Pancreas (tissue), 10 donors: ENCODE measurements around the gene ZFHX2. TPM values are rescaled to one million over a fixed set of nuclear protein-coding genes. Genes with fewer than 3 reads are reported as not detected.
"Not testable (repeated sequence)": the region's sequence is repeated elsewhere in the genome, so short reads cannot be mapped to it uniquely, and the experiment has no call there.

Experiments
- ATAC-seq, 4 donors: fragments of 200-7000 bp; cut with Tn5 transposase; one replicate each; pipeline versions ENCODE4 v1.8.0 to v1.9.1; 2020; ENCODE audit warnings: mild to moderate bottlenecking in 4 of 4, moderate library complexity in 4 of 4
- DNase-seq, 6 donors: peaks; one replicate each; pipeline ENCODE4 v3.0.0-alpha.2; 2020
- FAIRE-seq: peaks from 2 replicates; lab custom pipeline; 2012; peaks lifted over from hg19 to GRCh38; lab: Jason Lieb, UNC
- H3K27ac ChIP-seq, 4 donors: fragments of 200-600 bp; sonication (generic); 1 replicate in 3 of 4; 2 replicates in 1 of 4; pipeline versions ENCODE4 v1.5.0 to v1.8.0; 2020
- H3K27me3 ChIP-seq, 4 donors: fragments of 200-600 bp; one replicate each; pipeline ENCODE4 v1.8.0; 2021
- H3K36me3 ChIP-seq, 3 donors: fragments of 200-600 bp; sonication (generic) in 1 of 3; one replicate each; pipeline versions ENCODE4 v1.5.0 to v1.8.0; 2020 to 2021
- H3K4me1 ChIP-seq, 3 donors: fragments of 200-600 bp; one replicate each; pipeline ENCODE4 v1.8.0; 2021
- H3K4me3 ChIP-seq, 4 donors: fragments of 200-600 bp; sonication (generic) in 2 of 4; one replicate each; pipeline versions ENCODE4 v1.5.0 to v1.8.0; 2020 to 2021
- H3K9me3 ChIP-seq, 4 donors: fragments of 200-600 bp; one replicate each; pipeline ENCODE4 v1.8.0; 2021
- CTCF ChIP-seq, 4 donors: fragments of 200-600 bp; sonication (generic) in 3 of 4; IDR thresholded peaks; one replicate each; pipeline versions ENCODE4 v1.5.0 to v1.8.0; 2021; ENCODE audit warnings: antibody characterized with exemption in 4 of 4
- WGBS, 2 donors: extraction: QIAGEN DNeasy Blood & Tissue Kit; methylation state at CpG; one replicate each; pipeline ENCODE4 v1.1.7; 2013; 5-methylcytosine and 5-hydroxymethylcytosine counted together
- intact Hi-C, 3 donors: fragments of 100-400 bp; cut with DNase I; formaldehyde crosslinking; loops; one replicate each; pipeline versions ENCODE4 v1.11.1 to v1.14.2; 2022
- polyA plus RNA-seq, 2 donors: library from polyadenylated mRNA; stranded (reverse); fragments of 200-250 nt; gene quantifications; one replicate each; pipeline ENCODE4 v1.2.3, GENCODE V29; 2013
- total RNA-seq, 6 donors: library from RNA; stranded (reverse); fragmentation: NEBNext Ultra II Directional in 4 of 6; extraction: Animal tissue kit (Norgen Biotek cat#: 25700) in 4 of 6; gene quantifications; one replicate each; pipeline versions ENCODE4 v1.2.1 to v1.2.4, GENCODE V29; 2021 to 2023
- donor health status: healthy with polysubstance abuse.
- donor health status: DM: no; HTN: no; CAD: no; lungs with moderate emphysema.
- donor health status: DM: no; HTN: no; CAD: no.
- donor health status: control.
- donor health status: control.
- donor health status: Bipolar disorder and iron deficiency.
- donor health status: DM: yes; HTN: yes; CAD: no.
- donor health status: DM: no; HTN: no; CAD: no.
- donor health status: DM: no; HTN: no; CAD: no.
- donor health status: DM: yes; HTN: yes; CAD: no.

Gene ZFHX2
- total RNA-seq, result 1 to 10 TPM in 3 of 6 donors, under 1 TPM in 3; 0.63 to 3.8 (median 1.0) TPM
- polyA plus RNA-seq, result 1 to 10 TPM; 1.7 to 3.0 TPM

DNA sequence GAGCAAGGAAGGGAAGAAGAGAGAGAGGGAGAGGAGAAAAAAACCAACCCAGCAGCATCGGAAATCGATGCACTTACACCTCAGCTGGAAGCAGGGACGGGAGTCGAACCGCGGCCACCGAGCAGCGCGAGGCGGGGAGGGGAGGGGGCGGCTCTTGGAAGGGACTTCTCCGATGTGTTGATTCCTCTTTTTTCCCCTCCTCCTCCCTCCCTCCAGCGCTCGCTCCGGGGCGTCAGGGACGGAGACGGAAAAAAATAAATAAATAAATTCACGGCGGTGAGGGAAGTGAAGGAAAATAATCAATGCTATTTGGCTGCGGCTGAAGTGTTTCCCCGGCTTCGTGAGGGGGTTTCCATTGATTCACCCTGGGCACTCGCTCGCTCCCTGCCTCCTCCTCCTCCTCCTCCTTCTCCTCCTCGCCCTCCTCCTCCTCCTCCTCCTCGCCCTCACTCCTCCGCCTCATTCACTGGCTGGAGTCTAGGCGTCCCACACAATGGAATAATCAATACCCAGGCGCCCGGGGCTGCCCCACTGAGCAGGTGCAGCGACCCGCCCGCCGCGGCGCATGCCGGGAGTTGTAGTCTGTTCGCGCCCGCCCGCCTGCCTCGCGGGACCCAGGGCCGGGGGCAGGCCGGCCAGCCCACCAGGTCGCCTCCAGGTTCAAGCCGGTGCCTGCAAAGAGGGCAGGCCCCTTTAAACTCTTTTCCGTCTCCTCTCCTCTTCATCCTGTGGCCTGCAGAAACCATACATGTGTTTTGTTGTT, at the start of gene ZFHX2:
Gene ZFHX2, minus strand, starts transcription at position 500 of the 763 bp plus-strand sequence. CDS start 16,440 bp downstream, outside the sequence.
- Histone ChIP-seq H3K4me1 (peaks cover 0 to 3% (median 0%) of the 10 kb centered on the region in 3 donors), H3K9me3 (no peaks in the 10 kb centered on the region), H3K36me3 (no peaks in the 10 kb centered on the region), H3K27me3 (no peaks in the 10 kb centered on the region), H3K27ac (peak within 1 kb of the TSS in 2 of 4 donors; percentile 66 to 75), H3K4me3 (peak within 1 kb of the TSS; percentile 40 to 75 (median 52))
- FAIRE-seq (no peak), ATAC-seq (peak; percentile 83 to 87 (median 83)), DNase-seq (peak; percentile 83 to 95 (median 92))
- WGBS, 2 donors, result 0 to 1% methylated on average over 44 to 47 of the region's 49 CpGs
- intact Hi-C loops, result no loop called here
- TF ChIP-seq CTCF (IDR thresholded peaks at IDR 0.05), result no peak

DNA sequence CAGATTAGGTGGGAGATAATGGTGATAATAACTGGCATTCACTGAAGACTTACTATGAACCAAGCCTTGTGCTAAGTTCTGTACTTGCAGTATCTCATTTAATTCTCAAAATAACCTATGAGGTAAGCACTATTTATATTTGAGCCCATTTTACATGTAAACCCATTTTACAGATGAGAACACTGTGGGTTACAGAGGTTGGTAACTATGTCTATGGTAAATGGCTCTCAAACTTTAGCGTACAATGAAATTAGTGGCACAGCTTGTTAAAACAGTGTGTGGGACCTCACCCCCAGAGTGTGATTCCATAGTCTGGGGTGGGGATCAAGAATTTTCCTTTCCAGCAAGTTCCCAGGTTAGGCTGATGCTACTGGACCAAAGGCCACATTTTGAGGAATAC, 49.2 kb upstream of the ZFHX2 start:
- ATAC-seq (no peak), DNase-seq (no peak), FAIRE-seq (no peak)
- TF ChIP-seq CTCF (IDR thresholded peaks at IDR 0.05), result no peak
- no peaks in the 10 kb centered on the region for H3K9me3 ChIP-seq
- H3K4me3 ChIP-seq, result no peak overlapping the region
- no peaks in the 10 kb centered on the region for H3K36me3 ChIP-seq
- H3K4me1 ChIP-seq, result peaks cover 0 to 8% (median 0%) of the 10 kb centered on the region in 3 donors
- intact Hi-C loops, result no loop called here
- WGBS, 2 donors, result 97 to 98% methylated on average over 1 of the region's 1 CpG
- H3K27me3 ChIP-seq, result no peaks in the 10 kb centered on the region
- no peak overlapping the region for H3K27ac ChIP-seq

DNA sequence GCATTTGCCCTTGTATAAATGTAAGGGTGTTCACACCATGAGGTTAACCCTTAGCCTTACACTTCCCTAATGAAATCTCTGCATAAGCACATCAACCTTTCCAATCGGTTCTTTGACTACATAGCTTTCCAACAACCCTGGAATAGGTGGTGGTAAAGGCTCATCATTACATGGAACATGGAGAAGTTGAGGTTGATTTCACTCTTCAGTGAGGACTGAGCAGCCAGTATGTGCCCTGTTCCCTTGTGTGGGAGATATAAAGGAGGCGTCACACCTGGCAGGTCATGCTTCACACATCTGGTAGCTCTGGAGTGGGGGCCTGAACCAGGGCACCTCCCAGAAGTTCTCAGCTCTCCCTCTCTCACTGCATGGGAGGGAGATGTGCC, 48.8 kb upstream of the ZFHX2 start:
- no peak overlapping the region for H3K27ac ChIP-seq
- DNase-seq (no peak), ATAC-seq (no peak), FAIRE-seq (no peak)
- peaks cover 0 to 8% (median 0%) of the 10 kb centered on the region in 3 donors for H3K4me1 ChIP-seq
- H3K9me3 ChIP-seq, result no peaks in the 10 kb centered on the region
- no peak overlapping the region for H3K4me3 ChIP-seq
- 47 to 97% methylated on average over 2 of the region's 2 CpGs for WGBS, 2 donors
- TF ChIP-seq CTCF (IDR thresholded peaks at IDR 0.05), result no peak
- no peaks in the 10 kb centered on the region for H3K36me3 ChIP-seq
- H3K27me3 ChIP-seq, result no peaks in the 10 kb centered on the region
- intact Hi-C loops, result no loop called here

- H3K27me3 ChIP-seq, H3K36me3 ChIP-seq, H3K4me1 ChIP-seq, FAIRE-seq, H3K4me3 ChIP-seq, H3K27ac ChIP-seq, intact Hi-C loops, ATAC-seq, DNase-seq, H3K9me3 ChIP-seq: not testable (repeated sequence)
- WGBS, 2 donors, result 94 to 98% methylated on average over 3 of the region's 3 CpGs
These were observed 42.6 kb upstream of the ZFHX2 start for GRCh38 chr14:23594191-23594590.

DNA sequence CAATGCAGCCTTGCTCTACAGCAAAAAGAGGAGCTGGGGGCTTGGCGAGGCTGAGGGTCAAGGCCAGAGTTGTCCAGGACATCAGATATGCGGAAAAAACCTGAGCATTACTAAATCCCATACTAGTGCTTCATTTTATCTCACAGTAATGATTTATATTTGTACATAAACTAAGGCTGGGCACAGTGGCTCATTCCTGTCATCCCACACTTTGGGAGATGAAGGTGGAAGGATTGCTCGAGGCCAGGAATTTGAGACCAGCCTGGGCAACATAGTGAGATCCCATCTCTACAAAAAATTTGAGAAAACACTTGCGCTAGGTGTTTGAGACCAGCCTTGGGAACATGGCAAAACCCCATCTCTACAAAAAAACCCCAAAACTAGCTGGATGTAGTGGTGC, 38.6 kb upstream of the ZFHX2 start:
- Histone ChIP-seq H3K4me1 (peaks cover 0 to 5% (median 0%) of the 10 kb centered on the region in 3 donors), H3K4me3 (no peak overlapping the region), H3K36me3 (no peaks in the 10 kb centered on the region), H3K27me3 (no peaks in the 10 kb centered on the region), H3K27ac (no peak overlapping the region), H3K9me3 (no peaks in the 10 kb centered on the region)
- WGBS, 2 donors, result 89% methylated on average over 4 of the region's 4 CpGs
- FAIRE-seq, result no peak
- no peak for DNase-seq
- ATAC-seq, result no peak
- intact Hi-C loops, result no loop called here
- TF ChIP-seq CTCF (IDR thresholded peaks at IDR 0.05), result no peak
